KMS-11 (cell line): ENCODE results near the gene STPG2.
A peak's percentile ranks its signal among the peaks of the same experiment; 100 is the strongest.

Source experiments
- H2AFZ ChIP-seq: fragments of 200-600 bp; sonication (generic); 2 replicates; pipeline ENCODE4 v1.6.1; 2016; ENCODE audit warnings: antibody characterized with exemption, mixed run types, low read depth
- H3K27ac ChIP-seq: fragments of 200-600 bp; sonication (generic); 2 replicates; pipeline ENCODE4 v1.6.1; 2016; ENCODE audit warnings: mild to moderate bottlenecking, mixed run types
- H3K27me3 ChIP-seq: fragments of 200-600 bp; sonication (generic); 2 replicates; pipeline ENCODE4 v1.6.1; 2017; ENCODE audit warnings: mild to moderate bottlenecking, low read depth, mixed run types, moderate library complexity; ENCODE audit not compliant: insufficient read depth
- H3K36me3 ChIP-seq: fragments of 200-600 bp; sonication (generic); 2 replicates; pipeline ENCODE4 v1.6.1; 2017; ENCODE audit warnings: mild to moderate bottlenecking, mixed run types; ENCODE audit not compliant: insufficient read depth
- H3K4me1 ChIP-seq: fragments of 200-600 bp; sonication (generic); 2 replicates; pipeline ENCODE4 v1.6.1; 2016; ENCODE audit warnings: mild to moderate bottlenecking, low read depth, mixed run types; ENCODE audit not compliant: poor library complexity, severe bottlenecking
- H3K4me2 ChIP-seq: fragments of 200-600 bp; sonication (generic); 2 replicates; pipeline ENCODE4 v1.7.0; 2016; ENCODE audit warnings: mild to moderate bottlenecking, mixed run types
- H3K4me3 ChIP-seq: fragments of 200-600 bp; sonication (generic); IDR thresholded peaks from 2 replicates; pipeline ENCODE4 v1.6.1; 2017; ENCODE audit warnings: low read depth, low read length, mixed read lengths; ENCODE audit not compliant: insufficient read depth
- H3K79me2 ChIP-seq: fragments of 200-600 bp; sonication (generic); 2 replicates; pipeline ENCODE4 v1.6.1; 2016; ENCODE audit warnings: low read depth, mixed run types; ENCODE audit not compliant: insufficient read depth
- H3K9ac ChIP-seq: fragments of 200-600 bp; sonication (generic); 2 replicates; pipeline ENCODE4 v1.6.1; 2016; ENCODE audit warnings: mild to moderate bottlenecking, mixed run types
- H4K20me1 ChIP-seq: fragments of 200-600 bp; sonication (generic); 2 replicates; pipeline ENCODE4 v1.6.1; 2016; ENCODE audit warnings: mild to moderate bottlenecking, mixed run types; ENCODE audit not compliant: insufficient read depth
- TF ChIP-seq, protein P1 (sequence below): fragments of 200-600 bp; sonication (generic); conservative IDR thresholded peaks from 2 replicates; pipeline ENCODE4 v1.6.1; 2017; ENCODE audit warnings: low read depth, mild to moderate bottlenecking, antibody characterized with exemption, low read length, moderate library complexity, mixed read lengths

STPG2 gene

DNA sequence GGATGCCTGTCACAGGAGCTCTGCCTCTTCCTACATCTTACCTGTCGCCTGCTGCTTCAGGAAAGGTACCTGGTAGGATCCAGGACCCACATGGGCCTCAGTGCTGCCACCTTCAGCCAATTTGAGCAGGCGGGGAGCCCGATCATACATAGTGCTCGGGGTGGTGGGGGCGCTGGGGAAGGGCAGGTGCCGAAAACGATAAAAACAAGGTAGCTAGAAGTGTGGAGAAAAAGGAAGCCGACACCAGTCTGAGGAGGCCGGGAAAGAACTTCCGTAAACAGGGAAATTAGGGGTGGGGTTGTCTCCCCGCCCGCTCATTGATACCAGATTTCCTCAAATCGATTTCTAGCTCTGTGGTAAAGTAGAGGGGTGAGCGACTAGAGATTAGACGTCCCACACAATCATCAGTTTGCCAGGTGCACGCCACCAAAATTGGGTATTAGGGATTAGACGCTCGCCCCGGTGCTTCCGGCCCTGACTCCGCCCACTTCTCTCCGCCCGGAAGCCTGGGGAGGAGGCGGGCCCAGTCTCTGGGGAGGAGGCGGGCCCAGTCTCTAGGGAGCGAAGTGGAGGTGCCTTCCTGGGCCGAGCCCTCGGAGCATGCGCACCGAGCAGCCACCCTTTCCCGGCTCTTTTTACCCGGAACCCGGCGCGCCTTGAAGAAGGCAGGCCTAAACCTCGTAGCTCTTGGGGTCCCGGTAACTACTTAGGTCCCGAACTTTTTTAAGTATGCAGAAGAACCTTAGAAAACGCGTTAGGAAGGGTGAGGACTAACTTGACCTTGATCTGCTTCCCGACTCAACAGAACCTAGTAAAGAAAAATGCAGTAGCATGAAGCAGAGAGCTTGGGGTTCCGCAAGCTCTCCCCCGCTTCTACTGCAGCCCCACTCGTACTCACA lies at the start of gene STPG2:
STPG2 (minus strand) TSS at position 476 of the 899 bp plus-strand sequence.
- Histone ChIP-seq H3K27ac (peak within 1 kb of the TSS; percentile 74), H3K79me2 (no peaks in the 10 kb centered on the region), H4K20me1 (no peaks in the 10 kb centered on the region), H3K27me3 (no peaks in the 10 kb centered on the region), H3K4me3 (peak within 1 kb of the TSS; percentile 31), H3K4me1 (peaks cover 15% of the 10 kb centered on the region), H3K36me3 (no peaks in the 10 kb centered on the region), H3K9ac (peak within 1 kb of the TSS; percentile 64), H2AFZ (peak within 1 kb of the TSS; percentile 97), H3K4me2 (peak within 1 kb of the TSS; percentile 84)
- TF ChIP-seq, protein P1, sequence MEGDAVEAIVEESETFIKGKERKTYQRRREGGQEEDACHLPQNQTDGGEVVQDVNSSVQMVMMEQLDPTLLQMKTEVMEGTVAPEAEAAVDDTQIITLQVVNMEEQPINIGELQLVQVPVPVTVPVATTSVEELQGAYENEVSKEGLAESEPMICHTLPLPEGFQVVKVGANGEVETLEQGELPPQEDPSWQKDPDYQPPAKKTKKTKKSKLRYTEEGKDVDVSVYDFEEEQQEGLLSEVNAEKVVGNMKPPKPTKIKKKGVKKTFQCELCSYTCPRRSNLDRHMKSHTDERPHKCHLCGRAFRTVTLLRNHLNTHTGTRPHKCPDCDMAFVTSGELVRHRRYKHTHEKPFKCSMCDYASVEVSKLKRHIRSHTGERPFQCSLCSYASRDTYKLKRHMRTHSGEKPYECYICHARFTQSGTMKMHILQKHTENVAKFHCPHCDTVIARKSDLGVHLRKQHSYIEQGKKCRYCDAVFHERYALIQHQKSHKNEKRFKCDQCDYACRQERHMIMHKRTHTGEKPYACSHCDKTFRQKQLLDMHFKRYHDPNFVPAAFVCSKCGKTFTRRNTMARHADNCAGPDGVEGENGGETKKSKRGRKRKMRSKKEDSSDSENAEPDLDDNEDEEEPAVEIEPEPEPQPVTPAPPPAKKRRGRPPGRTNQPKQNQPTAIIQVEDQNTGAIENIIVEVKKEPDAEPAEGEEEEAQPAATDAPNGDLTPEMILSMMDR, result peak; percentile 89

GRCh38 chr4:98185279-98185678 lies 42.0 kb upstream of the STPG2 start:
- no peaks in the 10 kb centered on the region for H3K36me3 ChIP-seq
- H3K4me3 ChIP-seq, result no peak overlapping the region
- H3K9ac ChIP-seq, result no peak overlapping the region
- H3K4me2 ChIP-seq, result no peak overlapping the region
- TF ChIP-seq, protein P1, result no peak
- no peaks in the 10 kb centered on the region for H3K4me1 ChIP-seq
- no peaks in the 10 kb centered on the region for H3K27me3 ChIP-seq
- no peak overlapping the region for H3K27ac ChIP-seq
- H2AFZ ChIP-seq, result no peak overlapping the region
- H3K79me2 ChIP-seq, result no peaks in the 10 kb centered on the region
- H4K20me1 ChIP-seq, result no peaks in the 10 kb centered on the region

DNA sequence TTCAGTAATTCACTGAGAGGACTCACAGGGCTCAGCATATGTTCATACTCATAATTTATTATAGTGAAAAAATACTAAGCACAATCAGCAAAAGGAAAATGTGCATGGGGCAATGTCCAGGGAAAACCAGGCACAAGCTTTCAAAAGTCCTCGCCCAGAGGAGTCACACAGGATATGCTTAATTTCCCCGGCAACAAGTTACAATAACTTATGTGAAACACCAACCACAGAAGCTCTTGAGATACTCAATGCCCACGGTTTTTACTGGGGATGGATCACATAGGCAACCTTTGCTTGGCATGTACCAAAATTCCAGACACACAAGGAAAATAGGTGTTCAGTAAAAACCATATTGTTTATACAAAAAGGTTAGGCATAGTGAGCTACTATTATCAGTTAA lies 38.5 kb upstream of the STPG2 start:
- TF ChIP-seq, protein P1, result no peak
- no peaks in the 10 kb centered on the region for H3K36me3 ChIP-seq

DNA sequence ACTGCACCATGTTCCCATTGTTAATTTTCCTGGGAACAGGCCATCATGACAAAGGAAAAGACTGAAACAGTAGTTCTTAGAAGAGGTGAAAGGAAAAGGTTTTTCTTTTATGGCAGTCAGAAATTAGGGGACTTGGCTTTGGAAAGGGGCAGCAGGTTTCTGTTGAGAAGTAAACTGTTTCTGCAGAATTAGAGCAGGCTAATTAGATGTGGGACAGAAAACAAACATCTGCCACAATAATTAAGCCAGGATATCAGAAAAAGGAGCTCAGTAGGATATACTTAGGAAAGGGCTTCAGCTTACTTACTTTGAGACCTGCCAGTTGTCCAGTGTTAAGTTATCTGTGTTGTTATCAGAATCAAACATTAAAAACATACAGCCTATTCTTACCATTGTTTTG lies 36.7 kb upstream of the STPG2 start:
- H3K4me2 ChIP-seq, result no peak overlapping the region
- H3K27ac ChIP-seq, result no peak overlapping the region
- H3K9ac ChIP-seq, result no peak overlapping the region
- H3K27me3 ChIP-seq, result no peaks in the 10 kb centered on the region
- H4K20me1 ChIP-seq, result no peaks in the 10 kb centered on the region
- no peak overlapping the region for H2AFZ ChIP-seq
- no peaks in the 10 kb centered on the region for H3K4me1 ChIP-seq
- TF ChIP-seq, protein P1, result no peak
- H3K79me2 ChIP-seq, result no peaks in the 10 kb centered on the region
- H3K36me3 ChIP-seq, result no peaks in the 10 kb centered on the region
- no peak overlapping the region for H3K4me3 ChIP-seq

More for the DNA sequence above, 38.5 kb upstream of the STPG2 start:
- no peak overlapping the region for H2AFZ ChIP-seq
- H3K4me2 ChIP-seq, result no peak overlapping the region
- no peak overlapping the region for H3K9ac ChIP-seq
- no peak overlapping the region for H3K4me3 ChIP-seq
- H3K27me3 ChIP-seq, result no peaks in the 10 kb centered on the region
- H3K79me2 ChIP-seq, result no peaks in the 10 kb centered on the region
- no peaks in the 10 kb centered on the region for H3K4me1 ChIP-seq
- no peak overlapping the region for H3K27ac ChIP-seq
- H4K20me1 ChIP-seq, result no peaks in the 10 kb centered on the region
